PC-9 (cell line): Measurements from ENCODE around the gene UNC13C.

Experiments used
- CTCF ChIP-seq: fragments of 200-600 bp; sonication (generic); conservative IDR thresholded peaks from 2 replicates; pipeline ENCODE4 v1.6.1; 2017; ENCODE audit warnings: mixed run types, antibody characterized with exemption, mild to moderate bottlenecking, moderate library complexity
- EZH2 ChIP-seq: fragments of 200-600 bp; sonication (generic); IDR thresholded peaks from 2 replicates; pipeline ENCODE4 v1.8.0; 2017; ENCODE audit warnings: antibody characterized with exemption, low read depth

- no peak for TF ChIP-seq CTCF
- no peak for TF ChIP-seq EZH2
These were observed 581.3 kb downstream of the UNC13C start for GRCh38 chr15:54559405-54560069.
